Stomach (tissue), 9 donors: ENCODE measurements around the gene ZNF423. TPM values are rescaled to one million over a fixed set of nuclear protein-coding genes. Genes with fewer than 3 reads are reported as not detected.

ENCODE experiments used
- DNase-seq, 2 donors: peaks; one replicate each; pipeline versions ENCODE4 v3.0.0 to v3.0.0-alpha.2; 2013 to 2019
- H3K27ac ChIP-seq, 5 donors: fragments of 200-600 bp in 4 of 5; sonication (generic) in 4 of 5; one replicate each; pipeline ENCODE4 v1.5.1; 2013 to 2019; ENCODE audit warnings: mild to moderate bottlenecking in 1 of 5, moderate library complexity in 1 of 5
- H3K27me3 ChIP-seq, 3 donors: fragments of 200-600 bp; sonication (generic); one replicate each; pipeline ENCODE4 v1.5.1; 2017 to 2019; ENCODE audit warnings: mixed run types in 1 of 3
- H3K36me3 ChIP-seq, 4 donors: fragments of 200-600 bp; sonication (generic); 1 replicate in 3 of 4; 2 replicates in 1 of 4; pipeline ENCODE4 v1.5.1; 2016 to 2019
- H3K4me1 ChIP-seq, 4 donors: fragments of 200-600 bp; sonication (generic); one replicate each; pipeline ENCODE4 v1.5.1; 2016 to 2019
- H3K4me3 ChIP-seq, 4 donors: fragments of 200-600 bp; sonication (generic) in 3 of 4; one replicate each; pipeline ENCODE4 v1.5.1; 2016 to 2019; ENCODE audit warnings: mild to moderate bottlenecking in 1 of 4
- H3K9me3 ChIP-seq, 4 donors: fragments of 200-600 bp; sonication (generic); one replicate each; pipeline ENCODE4 v1.5.1; 2016 to 2019
- EP300 ChIP-seq: sonication (generic); formaldehyde crosslinking; IDR thresholded peaks from one replicate; pipeline ENCODE4 v1.6.1; 2017; ENCODE audit warnings: antibody characterized with exemption
- POLR2A ChIP-seq, 4 donors: fragments of 450-650 bp; IDR thresholded peaks; one replicate each; pipeline ENCODE4 v1.6.1; 2016; ENCODE audit warnings: antibody characterized with exemption in 4 of 4, control low read depth in 2 of 4, mild to moderate bottlenecking in 1 of 4, moderate library complexity in 1 of 4
- POLR2AphosphoS5 ChIP-seq, 3 donors: sonication (generic); formaldehyde crosslinking; IDR thresholded peaks; one replicate each; pipeline ENCODE4 v1.6.1; 2016; ENCODE audit warnings: antibody characterized with exemption in 3 of 3
- WGBS, 5 donors: extraction: QIAGEN DNeasy Blood & Tissue Kit in 3 of 5; methylation state at CpG; one replicate each; pipeline versions ENCODE4 v1.1.5 to v1.1.7; 2013 to 2018; 5-methylcytosine and 5-hydroxymethylcytosine counted together
- intact Hi-C: fragments of 100-400 bp; cut with DNase I; formaldehyde crosslinking; loops from one replicate; pipeline ENCODE4 v1.15.1; 2023; ENCODE audit warnings: low total_unique reads
- polyA plus RNA-seq, 3 donors: library from polyadenylated mRNA; stranded (reverse); fragments of 200-250 nt; gene quantifications; one replicate each; pipeline ENCODE4 v1.2.3, GENCODE V29; 2013
- total RNA-seq, 5 donors: library from RNA; depleted of rRNA; stranded (reverse); fragments of >200 nt; gene quantifications; one replicate each; pipeline versions ENCODE4 v1.1.0 to v1.2.3, GENCODE V29; 2014 to 2016
- TF ChIP-seq, protein P1 (sequence below), 7 experiments: fragments of 450-650 bp in 4 of 7; fragments of 200-600 bp in 3 of 7; sonication (generic) in 3 of 7; IDR thresholded peaks; one replicate each; pipeline ENCODE4 v1.5.1; 2016 to 2019; ENCODE audit warnings: antibody characterized with exemption in 7 of 7, control low read depth in 2 of 7, mild to moderate bottlenecking in 1 of 7
- donor health status: healthy with polysubstance abuse.
- donor health status: Bipolar disorder and iron deficiency.
- donor health status: healthy.

The ZNF423 gene
- total and polyA plus RNA-seq, 8 donors = 0.29 to 3.5 (median 1.0) TPM

DNA sequence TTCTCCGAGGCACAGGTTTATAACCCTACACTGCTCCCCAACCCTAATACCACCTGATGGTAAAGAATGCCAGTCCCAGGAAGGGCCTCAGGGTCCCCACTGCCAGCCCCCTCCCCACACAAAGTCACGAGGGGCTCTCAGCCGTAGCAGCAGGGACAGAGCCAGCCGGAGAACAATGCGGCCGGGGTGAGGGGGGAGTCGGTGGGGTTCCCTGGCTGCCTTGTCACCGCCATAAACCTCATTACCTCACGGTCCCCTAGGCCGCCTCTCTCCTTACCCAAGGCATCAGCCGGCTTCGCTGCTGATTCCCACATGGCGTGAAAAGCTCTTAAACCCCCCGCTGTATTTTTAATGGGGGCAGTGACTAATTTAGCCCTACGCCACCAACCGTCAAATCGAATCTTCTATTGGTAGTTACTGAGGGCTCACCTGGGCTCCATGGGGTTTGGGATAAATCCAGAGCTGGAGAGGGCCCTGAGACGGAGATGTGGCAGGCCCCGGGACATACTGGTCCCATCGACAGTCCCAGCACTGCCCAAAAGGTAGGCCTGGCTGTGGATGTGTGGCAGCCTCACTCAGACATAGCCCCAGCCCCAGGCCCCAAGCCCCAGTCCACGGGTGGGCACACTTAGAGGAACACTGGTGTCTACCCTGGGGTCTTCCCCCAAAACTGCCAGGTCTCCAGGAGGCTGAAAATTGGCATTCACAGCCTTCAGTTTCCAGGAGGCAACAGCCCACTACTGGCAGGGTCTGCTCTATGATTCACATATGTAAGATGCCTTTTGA is 367.0 kb downstream of the ZNF423 start:
- H3K4me3 ChIP-seq = no peak overlapping the region
- no peak overlapping the region for H3K27ac ChIP-seq
- no peak for DNase-seq
- TF ChIP-seq POLR2AphosphoS5 (IDR thresholded peaks at IDR 0.05) = no peak
- TF ChIP-seq EP300 = no peak
- TF ChIP-seq, protein P1, sequence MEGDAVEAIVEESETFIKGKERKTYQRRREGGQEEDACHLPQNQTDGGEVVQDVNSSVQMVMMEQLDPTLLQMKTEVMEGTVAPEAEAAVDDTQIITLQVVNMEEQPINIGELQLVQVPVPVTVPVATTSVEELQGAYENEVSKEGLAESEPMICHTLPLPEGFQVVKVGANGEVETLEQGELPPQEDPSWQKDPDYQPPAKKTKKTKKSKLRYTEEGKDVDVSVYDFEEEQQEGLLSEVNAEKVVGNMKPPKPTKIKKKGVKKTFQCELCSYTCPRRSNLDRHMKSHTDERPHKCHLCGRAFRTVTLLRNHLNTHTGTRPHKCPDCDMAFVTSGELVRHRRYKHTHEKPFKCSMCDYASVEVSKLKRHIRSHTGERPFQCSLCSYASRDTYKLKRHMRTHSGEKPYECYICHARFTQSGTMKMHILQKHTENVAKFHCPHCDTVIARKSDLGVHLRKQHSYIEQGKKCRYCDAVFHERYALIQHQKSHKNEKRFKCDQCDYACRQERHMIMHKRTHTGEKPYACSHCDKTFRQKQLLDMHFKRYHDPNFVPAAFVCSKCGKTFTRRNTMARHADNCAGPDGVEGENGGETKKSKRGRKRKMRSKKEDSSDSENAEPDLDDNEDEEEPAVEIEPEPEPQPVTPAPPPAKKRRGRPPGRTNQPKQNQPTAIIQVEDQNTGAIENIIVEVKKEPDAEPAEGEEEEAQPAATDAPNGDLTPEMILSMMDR (IDR thresholded peaks at IDR 0.05) = no peak
- no peak for TF ChIP-seq POLR2A (IDR thresholded peaks at IDR 0.05)
- H3K27me3 ChIP-seq = peaks cover 0 to 10% (median 3%) of the 10 kb centered on the region in 3 donors
- WGBS, 5 donors = 82 to 93% (median 90%) methylated on average over 21 of the region's 21 CpGs
- H3K4me1 ChIP-seq = peaks cover 1 to 21% (median 14%) of the 10 kb centered on the region in 4 donors
- intact Hi-C loops = no loop called here
- no peaks in the 10 kb centered on the region for H3K36me3 ChIP-seq
- H3K9me3 ChIP-seq = no peaks in the 10 kb centered on the region

DNA sequence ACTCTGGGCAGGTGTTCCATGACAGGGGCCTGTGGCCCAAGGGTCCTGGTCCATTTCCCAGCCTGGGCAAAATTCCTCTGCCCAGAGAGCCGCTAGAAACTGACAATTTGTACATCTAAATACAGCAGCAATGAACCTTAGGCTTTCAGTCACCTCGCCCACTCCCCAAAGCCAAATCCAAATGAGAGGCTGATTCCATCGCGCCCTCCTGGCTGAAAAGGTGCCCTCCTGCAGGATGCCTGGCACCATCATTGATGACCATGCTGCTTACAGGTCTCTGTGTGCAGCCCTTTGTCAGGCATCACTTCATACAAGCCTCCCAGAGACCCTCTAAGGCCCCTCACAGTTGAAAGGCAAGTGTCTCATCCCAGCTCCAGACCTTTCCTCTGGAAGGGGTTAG is 367.6 kb downstream of the ZNF423 start:
- Histone ChIP-seq H3K27me3 (peaks cover 0 to 10% (median 3%) of the 10 kb centered on the region in 3 donors), H3K36me3 (no peaks in the 10 kb centered on the region), H3K4me1 (peaks cover 5 to 25% (median 16%) of the 10 kb centered on the region in 4 donors), H3K27ac (no peak overlapping the region), H3K9me3 (no peaks in the 10 kb centered on the region), H3K4me3 (no peak overlapping the region)
- TF ChIP-seq EP300 = no peak
- TF ChIP-seq, protein P1 (IDR thresholded peaks at IDR 0.05) = no peak
- no peak for TF ChIP-seq POLR2A (IDR thresholded peaks at IDR 0.05)
- 84 to 89% (median 85%) methylated on average over 4 of the region's 4 CpGs for WGBS, 5 donors
- intact Hi-C loops = no loop called here
- DNase-seq = no peak

DNA sequence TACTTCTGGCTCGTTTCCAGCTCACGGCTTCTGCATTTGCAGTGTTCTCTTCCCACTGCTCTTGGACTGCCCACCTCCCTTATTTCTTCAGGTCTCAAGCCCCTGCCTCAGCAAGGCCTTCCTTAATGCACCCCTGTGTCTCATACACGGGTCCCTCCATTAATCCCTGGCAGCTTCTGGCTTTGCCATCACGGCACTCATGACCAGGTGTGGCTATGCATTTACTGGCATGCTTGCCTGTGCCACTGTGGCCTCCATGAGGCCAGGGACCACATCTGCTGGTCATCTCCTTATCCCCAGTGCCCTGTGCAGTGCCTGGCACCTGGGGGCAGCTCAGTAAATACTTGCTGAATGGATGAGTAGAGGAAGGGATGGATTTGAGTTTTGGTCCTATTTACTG is 368.2 kb downstream of the ZNF423 start:
- H3K4me3 ChIP-seq = no peak overlapping the region
- no peaks in the 10 kb centered on the region for H3K9me3 ChIP-seq
- TF ChIP-seq, protein P1 (IDR thresholded peaks at IDR 0.05) = no peak
- TF ChIP-seq POLR2A (IDR thresholded peaks at IDR 0.05) = no peak
- TF ChIP-seq POLR2AphosphoS5 (IDR thresholded peaks at IDR 0.05) = no peak
- TF ChIP-seq EP300 = no peak
- H3K4me1 ChIP-seq = peaks cover 5 to 25% (median 16%) of the 10 kb centered on the region in 4 donors
- H3K27ac ChIP-seq = no peak overlapping the region
- H3K36me3 ChIP-seq = no peaks in the 10 kb centered on the region
- DNase-seq = no peak
- intact Hi-C loops = no loop called here
- WGBS, 5 donors = 84 to 89% (median 85%) methylated on average over 4 of the region's 4 CpGs
- peaks cover 0 to 6% (median 3%) of the 10 kb centered on the region in 3 donors for H3K27me3 ChIP-seq

DNA sequence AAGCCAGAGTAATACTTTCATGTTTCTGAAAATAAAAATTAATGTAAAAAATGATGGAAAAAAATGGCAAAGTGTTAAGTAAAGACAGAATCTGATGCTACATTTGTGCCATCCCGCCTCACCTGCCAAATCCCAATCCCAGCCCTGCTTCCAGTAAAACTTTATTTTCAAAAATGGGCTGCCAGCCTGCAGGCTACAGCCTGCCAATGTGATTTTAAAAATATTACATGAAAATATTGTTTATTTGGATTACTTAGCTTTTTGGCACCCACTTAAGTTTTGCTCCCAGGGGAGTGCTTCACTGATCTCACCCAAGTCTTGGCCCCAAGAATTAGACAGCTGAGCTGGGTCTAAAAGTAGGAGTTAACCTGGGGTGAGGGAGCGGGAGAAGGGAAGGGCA is 369.5 kb downstream of the ZNF423 start:
- Histone ChIP-seq H3K9me3 (no peaks in the 10 kb centered on the region), H3K27ac (no peak overlapping the region), H3K4me3 (no peak overlapping the region), H3K36me3 (no peaks in the 10 kb centered on the region), H3K4me1 (peaks cover 0 to 13% (median 8%) of the 10 kb centered on the region in 4 donors), H3K27me3 (peaks cover 0 to 3% (median 0%) of the 10 kb centered on the region in 3 donors)
- intact Hi-C loops = no loop called here
- no peak for TF ChIP-seq EP300
- TF ChIP-seq, protein P1 (IDR thresholded peaks at IDR 0.05) = no peak
- TF ChIP-seq POLR2A (IDR thresholded peaks at IDR 0.05) = no peak
- TF ChIP-seq POLR2AphosphoS5 (IDR thresholded peaks at IDR 0.05) = no peak
- DNase-seq = no peak
- 88 to 100% (median 92%) methylated on average over 2 of the region's 2 CpGs for WGBS, 5 donors
